Vagina (tissue), 2 donors: ENCODE results near the gene ZBTB42. TPM values are rescaled to one million over a fixed set of nuclear protein-coding genes. Genes with fewer than 3 reads are reported as not detected.

ENCODE experiments used
- DNase-seq, 2 donors: peaks; one replicate each; pipeline ENCODE4 v3.0.0-alpha.2; 2017; ENCODE audit errors: extremely low spot score in 2 of 2
- H3K27ac ChIP-seq: fragments of 200-600 bp; sonication (generic); one replicate; pipeline ENCODE4 v1.5.1; 2019
- H3K27me3 ChIP-seq: fragments of 200-600 bp; sonication (generic); one replicate; pipeline ENCODE4 v1.5.1; 2019
- H3K36me3 ChIP-seq, 2 donors: fragments of 200-600 bp; sonication (generic); one replicate each; pipeline ENCODE4 v1.5.1; 2017 to 2019
- H3K4me1 ChIP-seq: fragments of 200-600 bp; sonication (generic); one replicate; pipeline ENCODE4 v1.5.1; 2019
- H3K4me3 ChIP-seq, 2 donors: fragments of 200-600 bp; sonication (generic); 1 replicate in 1 of 2; 2 replicates in 1 of 2; pipeline ENCODE4 v1.5.1; 2016 to 2019
- H3K9me3 ChIP-seq: fragments of 200-600 bp; sonication (generic); one replicate; pipeline ENCODE4 v1.5.1; 2019
- CTCF ChIP-seq, 3 experiments: fragments of 450-650 bp in 2 of 3; fragments of 200-600 bp in 1 of 3; sonication (generic) in 1 of 3; IDR thresholded peaks; one replicate each; pipeline ENCODE4 v1.5.1; 2017 to 2019; ENCODE audit warnings: antibody characterized with exemption in 3 of 3, mild to moderate bottlenecking in 2 of 3, moderate library complexity in 2 of 3
- POLR2A ChIP-seq, 2 donors: fragments of 450-650 bp; IDR thresholded peaks; one replicate each; pipeline ENCODE4 v1.6.1; 2017; ENCODE audit warnings: antibody characterized with exemption in 2 of 2, mild to moderate bottlenecking in 2 of 2, moderate library complexity in 2 of 2
- POLR2AphosphoS5 ChIP-seq, 2 donors: sonication (generic); formaldehyde crosslinking; IDR thresholded peaks; one replicate each; pipeline ENCODE4 v1.9.0; 2017; ENCODE audit warnings: antibody characterized with exemption in 2 of 2, mild to moderate bottlenecking in 2 of 2, low read depth in 1 of 2; ENCODE audit not compliant: insufficient read depth in 1 of 2
- intact Hi-C: fragments of 100-400 bp; cut with DNase I; formaldehyde crosslinking; loops from one replicate; pipeline ENCODE4 v1.15.1; 2023
- total RNA-seq: library from RNA; depleted of rRNA; stranded (reverse); fragments of >200 nt; gene quantifications from one replicate; pipeline ENCODE4 v1.2.3, GENCODE V29; 2016

The ZBTB42 gene
- total RNA-seq, 1 donor from 2014 or later: 7.6 TPM

DNA sequence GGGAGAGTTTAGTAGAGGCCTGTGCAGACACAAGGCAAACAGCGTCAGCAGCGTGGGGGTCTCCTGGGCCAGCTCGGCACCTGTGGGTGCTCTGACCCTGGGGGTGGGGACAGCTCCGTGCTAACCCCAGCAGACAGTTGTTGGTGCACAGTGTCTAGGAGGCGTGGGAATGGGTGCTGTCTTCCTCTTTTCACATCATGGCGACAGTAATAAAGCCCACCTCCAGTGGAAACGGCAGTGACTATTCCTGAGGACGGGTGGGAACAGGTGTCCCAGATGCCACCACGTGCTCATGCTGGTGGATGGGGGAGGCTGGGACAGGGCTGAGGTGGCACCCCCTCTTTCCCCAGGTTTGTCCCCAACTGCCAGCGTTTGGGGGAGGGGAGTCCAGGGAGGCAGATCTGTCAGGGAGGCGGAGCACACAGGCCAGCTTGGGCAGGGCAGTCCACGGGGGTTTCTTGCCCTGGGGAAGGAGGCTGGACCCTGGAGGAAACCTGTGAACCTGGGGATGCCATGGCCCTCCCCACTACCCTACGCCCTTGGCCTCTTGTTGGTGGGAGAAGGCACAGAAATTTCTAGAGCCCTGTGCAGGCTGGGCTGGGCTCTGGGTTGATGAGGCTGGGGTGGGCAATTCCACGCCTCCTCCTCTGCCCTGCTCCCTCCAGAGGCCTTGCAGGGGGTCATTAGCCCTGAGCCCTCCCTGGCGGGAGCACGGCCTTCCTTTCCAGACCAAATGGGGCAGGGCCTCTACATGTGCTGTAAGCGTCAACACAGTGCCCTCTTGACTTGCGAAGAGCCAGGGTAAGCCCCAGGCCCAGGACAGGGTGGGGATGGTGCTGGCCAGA is 3.8 kb downstream of the ZBTB42 start:
- no peak overlapping the region for H3K4me3 ChIP-seq
- no peaks in the 10 kb centered on the region for H3K9me3 ChIP-seq
- intact Hi-C loops: no loop called here
- TF ChIP-seq POLR2A (IDR thresholded peaks at IDR 0.05) (no peak), POLR2AphosphoS5 (IDR thresholded peaks at IDR 0.05; ENCODE audit: insufficient read depth in 1 of 2, low read depth in 1 of 2) (no peak), CTCF (IDR thresholded peaks at IDR 0.05) (no peak)
- DNase-seq: no peak
- no peaks in the 10 kb centered on the region for H3K27me3 ChIP-seq
- no peak overlapping the region for H3K27ac ChIP-seq
- H3K36me3 ChIP-seq: no peaks in the 10 kb centered on the region
- H3K4me1 ChIP-seq: peaks cover 33% of the 10 kb centered on the region

DNA sequence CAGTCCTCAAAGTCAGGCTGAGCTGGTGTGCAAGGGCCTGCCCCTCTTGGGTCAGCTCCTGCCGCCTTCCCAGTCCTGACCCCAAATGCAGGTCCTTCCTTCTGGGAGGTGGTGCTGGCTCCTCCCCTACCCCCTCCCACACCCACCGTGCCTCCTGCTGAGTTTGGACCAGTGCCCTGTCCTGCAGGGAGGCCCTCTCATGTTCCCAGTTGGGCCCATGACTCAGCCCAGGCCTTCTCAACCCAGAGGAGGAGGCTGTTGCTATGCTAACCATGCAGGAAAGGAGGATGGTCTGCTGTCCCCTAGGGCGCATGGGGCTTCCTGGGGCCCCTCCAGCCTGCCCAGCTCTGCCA is 4.4 kb downstream of the ZBTB42 start:
- H3K27ac ChIP-seq: no peak overlapping the region
- H3K4me1 ChIP-seq: peaks cover 33% of the 10 kb centered on the region

DNA sequence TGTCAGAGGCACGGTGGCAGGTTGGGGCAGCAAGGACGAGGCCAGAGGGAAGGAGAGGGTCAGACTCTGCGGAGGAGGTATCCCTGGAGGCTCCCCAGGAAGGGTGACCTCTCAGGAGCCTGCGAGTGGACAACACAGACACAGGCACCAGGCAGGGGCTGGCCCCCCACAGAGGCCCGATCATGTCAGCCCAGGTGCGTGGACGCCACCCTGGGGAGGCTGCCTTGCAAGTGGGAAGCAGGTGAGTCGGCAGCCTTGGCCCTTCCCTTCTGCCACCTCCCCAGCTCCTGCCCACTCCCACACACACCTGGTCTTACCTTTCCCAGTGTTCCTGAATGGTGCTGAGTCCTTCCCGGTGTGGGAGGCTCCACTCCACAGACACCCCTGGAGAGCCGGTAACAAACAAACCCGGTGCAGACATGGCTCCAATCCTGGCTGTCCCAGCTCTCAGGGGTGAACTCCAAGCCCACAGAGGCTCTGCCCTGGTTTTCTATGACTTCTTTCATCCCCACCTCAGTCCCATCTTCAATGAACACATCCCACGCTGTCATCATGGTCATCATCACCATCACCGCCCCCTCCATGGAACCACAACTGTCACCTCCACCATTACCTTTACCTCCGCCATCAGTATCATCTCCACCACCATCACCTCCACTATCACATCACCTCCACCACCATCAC is 5.2 kb downstream of the ZBTB42 start:
- peaks cover 31% of the 10 kb centered on the region for H3K4me1 ChIP-seq
- no peaks in the 10 kb centered on the region for H3K9me3 ChIP-seq
- TF ChIP-seq POLR2AphosphoS5 (IDR thresholded peaks at IDR 0.05; ENCODE audit: insufficient read depth in 1 of 2, low read depth in 1 of 2) (no peak), POLR2A (IDR thresholded peaks at IDR 0.05) (no peak), CTCF (IDR thresholded peaks at IDR 0.05) (no peak)
- DNase-seq: no peak
- no peak overlapping the region for H3K4me3 ChIP-seq
- H3K27ac ChIP-seq: no peak overlapping the region
- intact Hi-C loops: no loop called here
- H3K36me3 ChIP-seq: no peaks in the 10 kb centered on the region
- no peaks in the 10 kb centered on the region for H3K27me3 ChIP-seq

More for the DNA sequence above, 4.4 kb downstream of the ZBTB42 start:
- DNase-seq: no peak
- H3K36me3 ChIP-seq: no peaks in the 10 kb centered on the region
- intact Hi-C loops: no loop called here
- no peak overlapping the region for H3K4me3 ChIP-seq
- TF ChIP-seq CTCF (IDR thresholded peaks at IDR 0.05) (no peak), POLR2AphosphoS5 (IDR thresholded peaks at IDR 0.05; ENCODE audit: insufficient read depth in 1 of 2, low read depth in 1 of 2) (peak in 1 of 2 donors; percentile 20), POLR2A (IDR thresholded peaks at IDR 0.05) (no peak)
- no peaks in the 10 kb centered on the region for H3K9me3 ChIP-seq
- no peaks in the 10 kb centered on the region for H3K27me3 ChIP-seq

DNA sequence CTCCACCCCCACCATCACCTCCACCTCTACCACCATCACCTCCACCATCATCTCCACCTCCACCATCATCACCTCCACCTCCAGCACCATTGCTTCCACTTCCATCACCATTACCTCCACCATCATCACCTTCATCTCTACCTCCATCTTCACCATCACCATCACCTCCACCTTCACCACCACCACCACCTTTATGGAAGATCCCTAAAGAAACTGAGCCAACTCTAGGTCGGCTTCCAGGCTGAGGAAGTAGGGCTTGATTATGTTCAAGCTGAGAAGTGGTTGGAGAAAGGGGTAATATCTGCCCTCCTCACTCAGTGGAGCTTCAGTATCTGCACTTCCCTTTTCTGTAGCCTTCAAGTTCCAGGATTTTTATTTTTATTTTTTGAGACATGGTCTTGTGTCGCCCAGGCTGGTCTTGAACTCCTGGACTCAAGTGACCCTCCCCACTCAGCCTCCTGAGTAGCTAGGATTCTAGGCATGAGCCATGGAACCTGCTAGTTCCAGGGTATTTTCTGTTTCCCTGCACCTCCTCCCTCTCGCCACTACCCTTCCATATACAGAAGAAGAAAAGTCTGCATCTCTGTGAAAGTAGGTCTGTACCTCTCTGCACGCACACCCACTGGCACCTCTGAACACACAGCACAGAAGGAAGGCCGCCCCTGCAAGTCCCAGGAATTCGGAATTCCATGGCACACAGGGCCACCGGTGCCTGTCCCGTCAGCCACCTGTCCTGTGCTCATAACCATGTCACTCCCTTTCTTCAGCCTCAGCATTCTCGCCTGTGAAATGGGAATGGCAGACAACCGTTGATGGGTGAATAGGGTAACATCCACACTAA is 5.9 kb downstream of the ZBTB42 start:
- no peak for TF ChIP-seq POLR2A (IDR thresholded peaks at IDR 0.05)
- no peak for TF ChIP-seq CTCF (IDR thresholded peaks at IDR 0.05)
- TF ChIP-seq POLR2AphosphoS5 (IDR thresholded peaks at IDR 0.05; ENCODE audit: insufficient read depth in 1 of 2, low read depth in 1 of 2): no peak
- intact Hi-C loops: no loop called here
- Histone ChIP-seq H3K9me3 (no peaks in the 10 kb centered on the region), H3K36me3 (no peaks in the 10 kb centered on the region), H3K4me1 (peaks cover 24% of the 10 kb centered on the region), H3K27me3 (no peaks in the 10 kb centered on the region), H3K4me3 (no peak overlapping the region), H3K27ac (no peak overlapping the region)
- DNase-seq: no peak
